H7 (cell line): Measurements from ENCODE around the gene PREP. TPM values are rescaled to one million over a fixed set of nuclear protein-coding genes. Genes with fewer than 3 reads are reported as not detected.

ENCODE experiments used
- total RNA-seq: library from RNA; depleted of rRNA; stranded (reverse); fragments of >200 nt; shearing (Covaris generic); gene quantifications from 2 replicates; pipeline ENCODE4 v1.2.3, GENCODE V29; 2014; rRNA removed

The PREP gene
- total RNA-seq, 1 experiment from 2014 or later = 19.5 TPM

Other genes with a start within 250 kb of the PREP start
- gene POPDC3, start 223.1 kb downstream of the PREP start, total RNA-seq = 1.1 and 2.6 TPM in 2 replicates